Stimulated activated naive CD8-positive, alpha-beta T cell treated with anti-CD3 and anti-CD28 coated beads, Interleukin-15, Interleukin-2, amounts not matched to agents 100 ng/mL and 50 ng/mL, for 24 hours (primary cell): Measurements from ENCODE around the gene CYP2W1.
"Not testable (repeated sequence)": the region's sequence is repeated elsewhere in the genome, so short reads cannot be mapped to it uniquely, and the experiment has no call there.

Experiments
- H3K27ac Mint-ChIP-seq: one replicate; pipeline ENCODE4 v1.8.0; 2021; ENCODE audit warnings: mild to moderate bottlenecking, mixed read lengths
- H3K27me3 Mint-ChIP-seq: one replicate; pipeline ENCODE4 v1.8.0; 2021; ENCODE audit warnings: mixed read lengths
- H3K36me3 Mint-ChIP-seq: one replicate; pipeline ENCODE4 v1.8.0; 2021; ENCODE audit warnings: low read depth, mixed read lengths
- H3K4me1 Mint-ChIP-seq: one replicate; pipeline ENCODE4 v1.8.0; 2021; ENCODE audit warnings: low read depth, mixed read lengths
- H3K4me3 Mint-ChIP-seq: one replicate; pipeline ENCODE4 v1.8.0; 2021; ENCODE audit warnings: mild to moderate bottlenecking, mixed read lengths
- H3K9me3 Mint-ChIP-seq: one replicate; pipeline ENCODE4 v1.8.0; 2021; ENCODE audit warnings: mixed read lengths

The CYP2W1 gene

GRCh38 chr7:990933-991728, 8.2 kb downstream of the CYP2W1 start:
- Mint-ChIP-seq H3K27me3 (peaks cover 4% of the 10 kb centered on the region), H3K36me3 (no peaks in the 10 kb centered on the region), H3K4me3 (no peak overlapping the region), H3K27ac (no peak overlapping the region), H3K9me3 (no peaks in the 10 kb centered on the region), H3K4me1 (peaks cover 6% of the 10 kb centered on the region)

GRCh38 chr7:991729-992656, 9.0 kb downstream of the CYP2W1 start:
- Mint-ChIP-seq H3K27ac (no peak overlapping the region), H3K27me3 (no peaks in the 10 kb centered on the region), H3K4me3 (no peak overlapping the region), H3K4me1 (peaks cover 6% of the 10 kb centered on the region), H3K9me3 (no peaks in the 10 kb centered on the region), H3K36me3 (no peaks in the 10 kb centered on the region)

- H3K9me3 Mint-ChIP-seq = no peaks in the 10 kb centered on the region
- peaks cover 6% of the 10 kb centered on the region for H3K4me1 Mint-ChIP-seq
- no peak overlapping the region for H3K27ac Mint-ChIP-seq
- no peaks in the 10 kb centered on the region for H3K27me3 Mint-ChIP-seq
- H3K4me3 Mint-ChIP-seq = no peak overlapping the region
- no peaks in the 10 kb centered on the region for H3K36me3 Mint-ChIP-seq
Measured at GRCh38 chr7:992709-993607, 10.0 kb downstream of the CYP2W1 start.

DNA sequence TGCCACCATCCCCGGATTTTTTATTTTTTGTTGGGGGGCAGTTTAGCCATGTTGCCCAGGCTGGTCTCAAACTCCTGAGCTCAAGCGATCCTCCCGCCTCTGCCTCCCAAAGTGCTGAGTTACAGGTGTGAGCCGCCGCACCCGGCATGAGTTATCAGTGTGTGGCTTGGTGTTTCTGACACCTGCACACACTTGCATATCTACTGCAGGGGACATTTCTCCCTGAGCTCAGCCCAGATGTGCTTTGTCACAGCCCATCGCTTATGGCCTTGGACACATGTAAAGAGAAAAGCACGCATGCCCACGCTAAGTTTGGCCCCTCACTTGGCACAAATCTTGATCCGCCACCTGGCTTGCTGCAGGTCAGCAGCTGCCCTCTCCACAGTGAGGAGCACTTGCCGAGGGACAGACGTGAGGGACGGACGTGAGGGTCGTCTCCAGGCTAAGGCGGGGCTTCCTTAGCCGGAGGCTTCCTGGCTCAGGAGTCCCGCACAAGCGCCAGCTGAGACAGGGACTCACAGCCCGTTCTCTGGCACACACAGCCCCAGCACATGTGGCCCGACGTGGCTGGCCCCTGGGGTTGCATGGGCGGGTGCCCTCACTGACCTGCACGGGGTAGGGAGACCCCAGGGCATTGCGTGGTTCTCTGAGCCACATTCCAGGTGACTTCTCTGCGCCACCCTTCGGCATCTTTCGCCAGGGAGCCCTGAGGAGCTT, 11.8 kb downstream of the CYP2W1 start:
- Mint-ChIP-seq H3K9me3 (no peaks in the 10 kb centered on the region), H3K36me3 (no peaks in the 10 kb centered on the region), H3K4me3 (no peak overlapping the region), H3K27ac (no peak overlapping the region), H3K27me3 (no peaks in the 10 kb centered on the region), H3K4me1 (peaks cover 6% of the 10 kb centered on the region)

- Mint-ChIP-seq H3K4me1 (peaks cover 6% of the 10 kb centered on the region), H3K27ac (no peak overlapping the region), H3K4me3 (no peak overlapping the region), H3K27me3 (no peaks in the 10 kb centered on the region), H3K36me3 (no peaks in the 10 kb centered on the region), H3K9me3 (no peaks in the 10 kb centered on the region)
Measured at GRCh38 chr7:995571-995970, 12.6 kb downstream of the CYP2W1 start.

DNA sequence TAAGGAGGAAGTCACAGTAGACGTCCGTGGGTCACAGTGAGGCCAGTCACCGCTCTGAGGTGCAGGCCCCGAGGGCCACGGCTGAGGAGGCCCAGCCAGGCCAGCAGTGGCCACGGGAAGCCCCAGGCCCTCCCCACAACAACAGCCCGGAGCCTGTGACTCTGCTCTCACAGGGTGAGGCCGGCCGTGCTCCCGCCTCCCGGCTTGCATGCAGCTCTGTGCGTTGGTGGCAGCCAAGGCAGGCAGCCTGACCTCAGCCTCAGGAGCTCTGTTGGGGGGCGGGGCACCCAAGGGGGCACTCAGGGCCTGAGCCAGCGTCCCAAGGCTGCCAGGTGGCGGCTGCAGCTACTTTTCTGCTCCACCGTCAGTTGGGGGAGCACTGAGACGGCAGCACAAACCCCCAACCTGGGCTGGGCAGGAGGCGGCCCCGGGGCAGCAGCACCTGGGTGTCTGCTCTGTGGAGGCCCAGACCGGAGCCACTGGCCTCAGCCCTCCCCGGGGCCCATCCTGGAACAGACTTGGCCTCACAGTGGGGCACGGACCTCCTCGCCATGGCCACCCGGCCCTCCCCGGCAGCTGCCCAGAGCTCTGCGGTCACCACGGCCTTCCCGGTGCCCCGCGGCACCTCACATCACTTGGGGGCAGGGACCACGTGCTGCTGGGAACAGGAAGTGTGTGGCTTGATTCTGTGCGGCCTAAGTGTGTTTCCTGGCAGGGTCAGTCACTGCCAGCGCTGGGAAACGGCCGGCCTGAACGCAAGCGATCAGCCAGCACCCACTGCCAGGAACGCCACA, 13.3 kb downstream of the CYP2W1 start:
- H3K4me1 Mint-ChIP-seq = peaks cover 6% of the 10 kb centered on the region
- H3K36me3 Mint-ChIP-seq = no peaks in the 10 kb centered on the region
- no peaks in the 10 kb centered on the region for H3K9me3 Mint-ChIP-seq

GRCh38 chr7:997404-998395, 14.7 kb downstream of the CYP2W1 start:
- H3K27ac Mint-ChIP-seq = no peak overlapping the region
- peaks cover 6% of the 10 kb centered on the region for H3K4me1 Mint-ChIP-seq

More for the DNA sequence above, 13.3 kb downstream of the CYP2W1 start:
- Mint-ChIP-seq H3K27me3 (no peaks in the 10 kb centered on the region), H3K4me3 (no peak overlapping the region), H3K27ac (no peak overlapping the region)

GRCh38 chr7:999149-999879, 16.3 kb downstream of the CYP2W1 start:
- Mint-ChIP-seq H3K36me3 (no peaks in the 10 kb centered on the region), H3K27me3 (no peaks in the 10 kb centered on the region), H3K4me1 (peaks cover 3% of the 10 kb centered on the region), H3K27ac (no peak overlapping the region), H3K4me3 (no peak overlapping the region), H3K9me3 (no peaks in the 10 kb centered on the region)

More at GRCh38 chr7:997404-998395, 14.7 kb downstream of the CYP2W1 start:
- no peaks in the 10 kb centered on the region for H3K27me3 Mint-ChIP-seq
- H3K9me3 Mint-ChIP-seq = no peaks in the 10 kb centered on the region
- no peaks in the 10 kb centered on the region for H3K36me3 Mint-ChIP-seq
- no peak overlapping the region for H3K4me3 Mint-ChIP-seq

DNA sequence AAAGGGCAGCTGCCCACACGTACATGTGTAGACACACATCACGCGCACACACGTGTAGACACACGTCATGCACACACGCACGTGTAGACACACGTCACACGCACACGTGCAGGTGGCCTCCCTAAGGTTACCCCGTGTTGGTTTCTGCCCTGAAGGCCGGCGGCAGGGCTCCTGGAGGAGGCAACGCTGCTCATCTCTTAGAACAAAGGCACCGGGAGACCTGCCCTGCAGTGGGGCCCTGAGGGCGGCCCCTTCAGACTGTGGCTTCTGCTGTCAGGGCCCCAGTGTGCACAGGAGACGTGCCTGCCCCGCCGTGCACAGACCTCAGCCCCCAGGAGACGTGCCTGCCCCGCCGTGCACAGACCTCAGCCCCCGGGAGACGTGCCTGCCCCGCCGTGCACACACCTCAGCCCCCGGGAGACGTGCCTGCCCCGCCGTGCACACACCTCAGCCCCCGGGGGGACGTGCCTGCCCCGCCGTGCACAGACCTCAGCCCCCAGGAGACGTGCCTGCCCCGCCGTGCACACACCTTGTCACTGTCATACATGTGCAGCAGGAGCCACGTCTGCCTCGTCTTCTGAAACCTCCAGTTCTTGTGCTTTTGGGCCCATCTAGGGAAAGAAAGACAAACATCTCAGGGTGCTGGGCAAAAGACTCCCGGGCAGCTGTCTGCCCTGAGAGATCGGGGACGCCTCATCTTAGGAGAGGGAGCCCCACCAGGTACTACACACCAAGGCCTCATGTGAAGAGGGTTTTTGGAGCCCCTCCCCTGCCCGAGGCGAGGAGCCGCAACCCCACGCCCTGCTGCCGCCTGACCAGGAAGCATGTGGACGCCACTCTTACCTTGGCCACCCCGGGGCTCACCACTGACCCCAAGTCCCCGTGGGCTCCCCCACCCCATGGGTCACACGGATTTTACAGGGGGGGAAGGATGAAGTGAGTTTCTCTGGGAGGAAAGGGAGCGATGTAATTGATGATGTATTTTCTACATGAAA, 17.3 kb downstream of the CYP2W1 start:
- peaks cover 3% of the 10 kb centered on the region for H3K4me1 Mint-ChIP-seq
- no peak overlapping the region for H3K27ac Mint-ChIP-seq
- no peaks in the 10 kb centered on the region for H3K9me3 Mint-ChIP-seq
- H3K4me3 Mint-ChIP-seq = no peak overlapping the region
- no peaks in the 10 kb centered on the region for H3K36me3 Mint-ChIP-seq
- no peaks in the 10 kb centered on the region for H3K27me3 Mint-ChIP-seq

DNA sequence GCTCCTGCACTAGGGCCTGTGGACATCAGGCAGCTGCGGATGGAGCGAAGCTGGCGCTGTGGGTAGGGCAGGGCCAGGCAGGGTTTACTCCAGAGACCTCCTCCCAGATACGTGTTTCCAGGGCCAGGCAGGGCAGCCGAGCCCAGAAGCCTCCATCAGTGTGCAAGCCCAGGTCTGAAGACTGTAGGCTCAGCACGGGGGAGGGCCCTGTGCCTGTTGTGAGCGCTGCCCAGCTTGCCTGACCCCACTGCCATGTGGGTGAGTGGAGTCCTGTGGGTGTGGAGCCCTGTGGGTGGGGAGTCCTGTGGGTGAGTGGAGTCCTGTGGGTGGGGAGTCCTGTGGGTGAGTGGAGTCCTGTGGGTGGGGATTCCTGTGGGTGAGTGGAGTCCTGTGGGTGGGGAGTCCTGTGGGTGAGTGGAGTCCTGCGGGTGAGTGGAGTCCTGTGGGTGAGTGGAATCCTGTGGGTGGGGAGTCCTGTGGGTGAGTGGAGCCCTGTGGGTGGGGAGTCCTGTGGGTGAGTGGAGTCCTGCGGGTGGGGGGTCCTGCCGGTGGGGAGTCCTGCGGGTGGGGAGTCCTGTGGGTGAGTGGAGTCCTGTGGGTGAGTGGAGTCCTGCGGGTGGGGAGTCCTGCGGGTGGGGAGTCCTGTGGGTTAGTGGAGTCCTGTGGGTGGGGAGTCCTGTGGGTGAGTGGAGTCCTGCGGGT, 18.2 kb downstream of the CYP2W1 start:
- H3K36me3 Mint-ChIP-seq, H3K4me1 Mint-ChIP-seq, H3K27me3 Mint-ChIP-seq, H3K9me3 Mint-ChIP-seq, H3K4me3 Mint-ChIP-seq, H3K27ac Mint-ChIP-seq: not testable (repeated sequence)

GRCh38 chr7:1002026-1002425, 19.0 kb downstream of the CYP2W1 start:
- H3K27ac Mint-ChIP-seq, H3K27me3 Mint-ChIP-seq, H3K4me3 Mint-ChIP-seq, H3K4me1 Mint-ChIP-seq, H3K36me3 Mint-ChIP-seq, H3K9me3 Mint-ChIP-seq: not testable (repeated sequence)
